HK-2 (cell line): ENCODE data around the gene IL15.
"Not testable (repeated sequence)": the region's sequence is repeated elsewhere in the genome, so short reads cannot be mapped to it uniquely, and the experiment has no call there.

Source experiments
- DNase-seq: peaks from one replicate; pipeline ENCODE4 v3.0.0-alpha.2; 2018; ENCODE audit not compliant: unreplicated experiment

The IL15 gene

DNA sequence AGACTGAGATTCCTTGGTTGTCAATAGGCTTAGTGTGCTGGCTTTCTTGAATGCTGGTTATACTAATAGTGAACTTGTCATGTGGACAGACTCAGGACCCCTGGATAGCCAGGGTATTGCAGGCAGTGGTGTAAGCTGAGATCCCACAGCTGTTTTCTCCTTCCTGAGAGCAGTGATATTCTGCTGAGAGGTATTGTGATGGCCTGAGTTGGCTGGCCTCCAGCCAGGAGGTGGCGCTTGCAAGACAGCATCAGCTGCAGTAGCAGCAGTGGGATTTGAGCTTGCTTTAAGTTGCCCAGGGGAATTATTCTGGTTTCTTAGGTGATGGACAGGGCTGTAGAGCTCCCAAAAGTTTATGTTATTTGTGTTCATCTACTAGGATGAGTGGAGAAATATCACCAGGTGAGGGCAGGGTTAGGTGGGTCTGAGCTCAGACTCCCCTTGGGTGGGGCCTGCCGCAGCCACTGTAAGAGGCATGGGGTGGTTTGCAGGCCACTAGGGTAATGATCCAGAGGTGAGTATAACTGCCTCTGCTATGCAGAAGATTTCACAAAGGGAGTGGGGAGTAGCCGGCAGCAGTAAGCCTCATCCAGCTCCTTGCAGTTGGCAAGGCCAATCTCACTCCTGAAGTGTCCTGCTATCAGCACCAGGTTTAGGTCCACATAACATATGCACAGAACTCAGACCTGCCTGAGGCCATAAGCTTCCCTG, 66.2 kb downstream of the IL15 start:
- no peak for DNase-seq

DNA sequence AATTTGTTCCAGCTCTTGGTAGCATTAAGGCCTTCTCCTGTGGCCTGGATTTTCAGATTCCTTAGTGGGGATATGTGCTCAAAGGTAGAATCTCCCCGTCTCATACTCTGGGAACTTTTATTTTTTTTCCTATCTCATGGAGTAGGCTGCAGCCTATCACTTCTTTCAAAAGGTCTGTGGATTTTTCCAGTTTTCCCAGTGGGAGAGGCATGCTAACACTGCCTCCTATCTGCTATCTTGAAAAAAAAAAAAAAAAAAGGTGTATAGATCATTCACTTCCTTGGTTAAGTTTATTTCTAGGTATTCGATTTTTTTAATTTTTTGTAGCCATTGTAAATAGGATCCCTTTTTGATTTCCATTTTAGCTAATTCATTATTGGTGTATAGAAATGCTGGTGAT, 67.1 kb downstream of the IL15 start:
- DNase-seq, result no peak

GRCh38 chr4:141705048-141705746, 68.8 kb downstream of the IL15 start:
- DNase-seq, result no peak

- DNase-seq, result no peak
Observed at GRCh38 chr4:141705747-141706377, 69.5 kb downstream of the IL15 start.

GRCh38 chr4:141706445-141706844, 70.1 kb downstream of the IL15 start:
- DNase-seq, result no peak

DNA sequence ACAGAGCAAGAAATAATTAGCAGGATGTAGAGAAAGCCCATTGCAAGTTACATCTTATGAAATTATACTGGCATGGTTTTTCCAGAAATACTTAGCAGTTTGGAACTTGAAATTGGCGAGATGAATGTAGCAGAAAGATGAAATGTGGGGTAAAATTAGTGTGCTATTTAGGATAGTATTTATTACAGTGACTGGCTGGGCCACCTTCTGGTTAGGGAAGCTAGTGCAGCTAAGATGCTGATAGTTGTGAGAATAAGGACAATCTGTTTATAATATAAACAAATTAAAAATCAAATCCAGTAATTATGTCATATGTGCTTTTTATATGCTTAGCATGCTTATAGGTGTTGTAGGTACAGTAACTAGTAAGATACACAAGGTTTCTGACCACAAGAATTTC, 74.8 kb downstream of the IL15 start:
- DNase-seq, result no peak

GRCh38 chr4:141713185-141713584, 76.8 kb downstream of the IL15 start:
- no peak for DNase-seq

DNA sequence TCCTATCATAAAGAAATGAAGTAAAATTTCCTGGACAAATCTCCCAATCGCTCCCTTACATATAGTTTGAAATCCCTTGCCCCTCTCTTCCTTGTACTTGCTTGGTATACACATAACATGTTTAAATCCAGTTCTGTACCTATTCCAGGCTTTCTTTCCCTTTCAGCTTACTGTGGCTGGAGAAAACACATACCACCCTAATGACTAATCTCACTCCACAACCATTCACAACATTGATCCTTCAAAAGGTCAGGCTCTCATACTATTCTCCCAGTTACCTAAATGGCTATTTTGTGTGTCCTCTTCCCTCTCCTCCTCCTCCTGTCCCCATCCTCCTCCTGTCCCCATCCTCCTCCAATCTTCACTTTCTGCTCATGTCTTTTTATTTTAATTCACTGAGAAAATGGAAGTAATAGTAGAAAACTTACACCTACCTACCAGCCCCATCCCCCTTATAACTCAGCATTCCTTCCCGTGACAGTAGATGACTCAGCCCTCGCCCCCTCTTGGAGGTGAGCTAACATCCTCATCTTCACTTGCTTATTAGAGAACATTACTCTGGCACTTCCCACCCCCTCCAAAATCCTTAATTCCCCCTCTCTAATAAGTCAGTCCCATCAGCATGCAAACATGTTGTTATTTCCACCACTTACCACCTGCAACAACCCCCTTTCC, 77.5 kb downstream of the IL15 start:
- peak; percentile 60 for DNase-seq

- no peak for DNase-seq
Observed at GRCh38 chr4:141719585-141719984, 83.2 kb downstream of the IL15 start.

DNA sequence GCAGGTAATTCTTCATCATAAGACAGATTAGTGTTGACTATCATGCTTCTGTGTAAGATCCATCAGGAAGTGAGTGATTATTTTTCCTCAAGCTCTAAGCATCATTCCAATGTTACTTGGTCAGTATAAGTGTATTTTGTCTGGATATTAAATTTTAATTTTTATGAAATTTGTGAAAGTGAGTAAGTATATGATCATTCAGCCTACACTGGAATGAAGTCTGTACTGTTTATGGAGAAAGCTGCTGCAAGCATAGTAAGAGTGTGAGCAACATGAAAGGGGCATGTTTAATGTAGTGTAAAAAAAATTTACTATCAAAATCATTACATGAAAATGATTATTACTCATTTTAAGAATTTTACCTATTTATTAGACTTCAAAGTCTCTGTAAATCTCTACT, 84.8 kb downstream of the IL15 start:
- no peak for DNase-seq

- DNase-seq, result no peak
Observed at GRCh38 chr4:141724646-141725045, 88.3 kb downstream of the IL15 start.

DNA sequence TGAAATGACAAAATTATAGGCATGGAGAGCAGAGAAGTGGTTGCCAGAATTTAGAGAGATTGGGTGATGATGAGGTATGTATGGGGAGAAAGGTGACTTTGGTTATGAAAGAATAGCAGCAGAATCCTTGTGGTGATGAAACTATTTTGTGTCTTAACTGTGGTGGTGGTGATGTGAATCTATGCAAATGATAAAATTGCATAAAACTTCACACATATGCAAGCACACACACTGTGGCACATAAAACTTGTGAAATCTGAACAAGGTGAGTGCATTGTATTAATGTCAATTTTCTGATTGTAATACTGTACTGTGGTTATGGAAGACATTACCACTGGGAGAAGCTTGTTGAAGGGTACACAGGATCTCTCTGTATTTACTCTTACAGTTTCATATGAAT, 91.0 kb downstream of the IL15 start:
- DNase-seq, result no peak

GRCh38 chr4:141730805-141731204, 94.4 kb downstream of the IL15 start:
- DNase-seq, result no peak

GRCh38 chr4:141731481-141731880, 95.1 kb downstream of the IL15 start:
- DNase-seq, result no peak

DNA sequence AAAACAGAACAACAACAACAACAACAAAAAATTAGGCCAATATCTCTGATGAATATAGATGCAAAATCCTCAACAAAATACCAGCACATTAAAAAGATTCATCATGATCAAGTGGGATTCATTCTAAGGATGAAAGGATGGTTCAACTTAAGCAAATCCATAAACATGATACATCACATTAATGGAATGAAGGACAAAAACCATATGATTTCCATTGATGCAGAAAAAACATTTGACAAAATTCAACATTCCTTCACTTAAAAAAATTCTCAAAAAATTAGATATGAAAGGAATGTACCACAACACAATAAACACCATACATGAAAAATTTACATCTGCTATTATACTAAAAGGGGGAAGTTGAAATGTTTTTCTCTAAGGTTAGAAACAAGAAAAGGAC, 103.3 kb downstream of the IL15 start:
- no peak for DNase-seq

DNA sequence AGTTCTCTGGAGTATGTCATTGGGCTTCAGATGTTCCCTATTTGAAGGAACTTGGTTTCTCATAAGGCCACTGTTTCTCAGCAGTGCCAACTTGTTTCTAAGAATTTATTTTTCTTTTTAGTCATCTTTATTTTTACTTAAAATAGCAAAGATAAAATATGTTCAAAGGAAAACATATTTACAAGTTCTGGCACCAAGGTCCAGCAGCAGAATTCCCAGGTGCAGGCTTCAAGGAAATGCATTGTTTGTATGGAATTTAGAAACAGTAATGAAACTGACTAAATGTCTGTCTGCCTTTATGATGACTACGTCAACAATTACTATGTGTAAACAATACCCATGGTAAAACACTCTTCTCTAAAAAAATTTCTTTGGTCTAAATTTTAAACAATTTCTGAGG, 109.6 kb downstream of the IL15 start:
- DNase-seq, result no peak

- DNase-seq, result not testable (repeated sequence)
Observed at GRCh38 chr4:141751806-141752205, 115.4 kb downstream of the IL15 start.

DNA sequence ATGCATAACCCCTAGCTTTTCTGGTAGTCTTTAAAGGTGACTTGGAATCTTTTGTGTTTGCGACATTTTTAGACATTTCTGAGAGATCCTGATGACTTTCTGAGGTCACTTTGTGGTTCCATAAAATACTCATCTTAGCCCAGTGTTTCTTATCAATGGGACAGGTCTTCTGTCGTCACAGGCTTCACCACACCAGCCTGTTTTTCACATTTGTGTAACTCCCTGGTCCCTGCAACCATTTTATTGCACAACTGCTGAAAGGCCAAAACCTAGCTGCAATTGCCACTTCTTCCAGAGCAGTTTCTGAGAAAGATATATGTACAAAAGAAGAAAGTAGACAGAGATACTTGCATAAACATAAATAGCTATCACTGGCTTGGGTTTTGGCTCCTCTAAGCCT, 120.9 kb downstream of the IL15 start:
- no peak for DNase-seq

GRCh38 chr4:141759796-141760425, 123.5 kb downstream of the IL15 start:
- no peak for DNase-seq

DNA sequence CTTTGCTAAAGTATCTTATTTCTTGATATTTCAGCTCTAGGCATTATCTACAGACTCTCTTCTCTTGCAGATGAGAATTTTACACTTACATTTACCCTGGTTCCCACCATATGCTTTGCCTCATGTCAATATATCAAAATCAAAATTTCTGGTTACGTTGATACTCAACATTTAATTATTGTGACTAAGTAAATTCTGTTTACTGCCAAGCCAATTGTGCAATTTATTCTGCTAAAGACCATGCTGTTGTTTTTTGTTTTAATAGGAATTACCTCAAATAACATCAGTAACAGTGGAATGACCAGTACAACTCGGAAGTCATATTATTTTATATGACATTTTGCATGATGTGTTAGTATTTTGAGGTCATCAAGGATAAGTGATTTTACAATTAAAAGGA, 125.5 kb downstream of the IL15 start:
- DNase-seq, result no peak

GRCh38 chr4:141763374-141763773, 127.0 kb downstream of the IL15 start:
- no peak for DNase-seq

- DNase-seq, result no peak
Observed at GRCh38 chr4:141768954-141769353, 132.6 kb downstream of the IL15 start.
